ENCODE data around the gene FOXP1. TPM values are rescaled to one million over a fixed set of nuclear protein-coding genes. Genes with fewer than 3 reads are reported as not detected.
A peak's percentile ranks its signal among the peaks of the same experiment; 100 is the strongest.

FOXP1 gene
- total RNA-seq, 1 experiment from 2014 or later: 58.4 TPM

DNA sequence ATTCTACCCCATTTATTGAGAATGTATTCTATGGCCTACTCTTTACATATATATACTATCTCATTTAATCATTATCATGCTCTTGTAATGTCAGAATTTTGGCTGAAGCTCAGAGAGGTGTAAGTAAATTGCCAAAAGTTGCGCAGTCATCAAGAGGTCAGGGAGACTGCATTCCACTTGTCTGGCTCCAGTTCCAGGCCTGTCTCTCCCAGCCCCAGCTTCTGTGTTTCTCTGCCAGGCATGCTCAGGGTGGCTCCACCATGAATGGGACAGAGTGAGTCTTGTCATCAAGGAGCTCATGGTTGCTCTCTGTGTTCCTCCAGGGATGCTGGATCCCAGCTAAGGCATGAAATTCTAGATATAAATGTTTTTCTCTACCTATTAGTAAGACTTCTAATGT is 635.9 kb downstream of the FOXP1 start:
- Histone ChIP-seq H3K27me3 (replicated peaks; ENCODE audit: insufficient read depth, low read depth, low read length, poor library complexity) (no peaks in the 10 kb centered on the region), H3K4me3 (ENCODE audit: low read depth, low read length, poor library complexity, severe bottlenecking) (no peak overlapping the region), H3K36me3 (ENCODE audit: insufficient read depth, low read length, poor library complexity, severe bottlenecking) (no peaks in the 10 kb centered on the region), H3K9me3 (ENCODE audit: low read depth, low read length, poor library complexity, severe bottlenecking) (no peaks in the 10 kb centered on the region), H3K4me1 (ENCODE audit: insufficient read depth, low read length, poor library complexity, severe bottlenecking) (peaks cover 13% of the 10 kb centered on the region), H3K27ac (ENCODE audit: low read depth, low read length, poor library complexity, severe bottlenecking) (no peak overlapping the region)
- POLR2A ChIA-PET (ENCODE audit: low non-redundant PET): no interaction called here
- DNase-seq (ENCODE audit: low spot score): no peak
- intact Hi-C loops (cut with micrococcal nuclease; ENCODE audit: unreplicated experiment): no loop called here
- no TSS peak for BruUV-seq (replicated peaks)
- CTCF ChIA-PET: no interaction called here
- TF ChIP-seq CTCF (conservative IDR thresholded peaks at IDR 0.05; ENCODE audit: low read depth, low read length): no peak
- no peak for TF ChIP-seq EZH2 (IDR thresholded peaks at IDR 0.05; ENCODE audit: borderline replicate concordance, low read depth, low read length, poor library complexity, severe bottlenecking)

DNA sequence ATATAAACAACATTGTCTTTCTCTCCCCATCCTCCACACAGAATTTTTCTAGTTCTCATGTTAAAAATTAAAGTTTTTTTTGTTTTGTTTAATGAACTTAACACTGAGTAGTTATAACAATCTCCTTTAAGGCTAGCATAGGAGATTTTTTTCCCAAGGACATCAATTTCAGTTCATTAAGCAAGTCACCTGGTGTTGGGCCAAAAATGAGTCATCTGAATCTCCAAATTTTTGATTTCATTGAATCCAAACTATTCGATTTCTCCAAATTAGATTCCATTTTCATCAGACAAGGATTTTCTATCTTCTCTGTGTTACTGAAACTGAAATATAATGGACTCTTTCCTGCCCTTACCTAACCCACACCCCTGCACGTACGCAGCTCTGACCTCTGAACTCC is 639.6 kb downstream of the FOXP1 start:
- Histone ChIP-seq H3K9me3 (ENCODE audit: low read depth, low read length, poor library complexity, severe bottlenecking) (no peaks in the 10 kb centered on the region), H3K4me1 (ENCODE audit: insufficient read depth, low read length, poor library complexity, severe bottlenecking) (no peaks in the 10 kb centered on the region), H3K4me3 (ENCODE audit: low read depth, low read length, poor library complexity, severe bottlenecking) (no peak overlapping the region), H3K36me3 (ENCODE audit: insufficient read depth, low read length, poor library complexity, severe bottlenecking) (no peaks in the 10 kb centered on the region), H3K27ac (ENCODE audit: low read depth, low read length, poor library complexity, severe bottlenecking) (no peak overlapping the region), H3K27me3 (replicated peaks; ENCODE audit: insufficient read depth, low read depth, low read length, poor library complexity) (no peaks in the 10 kb centered on the region)
- no peak for TF ChIP-seq CTCF (conservative IDR thresholded peaks at IDR 0.05; ENCODE audit: low read depth, low read length)
- TF ChIP-seq EZH2 (IDR thresholded peaks at IDR 0.05; ENCODE audit: borderline replicate concordance, low read depth, low read length, poor library complexity, severe bottlenecking): no peak
- intact Hi-C loops (cut with micrococcal nuclease; ENCODE audit: unreplicated experiment): no loop called here
- no peak for DNase-seq (ENCODE audit: low spot score)
- BruUV-seq (replicated peaks): no TSS peak
- ChIA-PET POLR2A (ENCODE audit: low non-redundant PET) (no interaction called here), CTCF (no interaction called here)

DNA sequence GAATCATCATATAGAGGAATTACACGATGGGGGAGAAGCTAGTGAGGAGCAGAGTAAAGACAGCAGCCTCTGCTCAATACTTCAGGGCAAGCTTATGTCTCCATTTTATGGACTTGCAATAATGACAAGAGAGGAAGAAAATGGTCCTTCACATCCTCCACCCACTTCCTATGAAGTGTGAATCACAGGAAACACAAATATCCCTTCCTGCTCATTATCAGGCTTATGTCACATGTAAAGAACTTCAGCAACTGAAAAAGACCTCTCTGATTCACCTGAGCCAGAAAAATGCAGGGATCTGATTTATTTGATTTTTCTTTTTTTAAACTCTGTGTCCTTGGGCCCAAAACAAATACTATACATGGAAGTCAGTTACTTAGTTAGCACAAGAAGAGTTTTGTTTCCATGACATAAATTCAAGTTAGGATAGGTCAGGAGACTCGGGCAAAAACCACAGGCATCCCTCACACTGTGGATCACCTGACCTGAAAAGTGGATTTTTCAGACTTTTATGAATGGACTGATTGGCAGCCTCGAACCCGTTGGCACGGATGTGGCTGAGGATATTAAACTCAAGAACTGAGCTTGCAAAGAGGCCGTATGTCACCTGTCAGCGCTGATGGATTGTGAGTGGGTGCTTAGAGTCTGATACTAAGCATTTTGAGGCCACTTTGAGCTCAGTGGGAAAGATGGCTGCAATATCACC is 650.3 kb downstream of the FOXP1 start:
- BruUV-seq (replicated peaks): no TSS peak

More for the DNA sequence above, 650.3 kb downstream of the FOXP1 start:
- no peak overlapping the region for H3K4me3 ChIP-seq (ENCODE audit: low read depth, low read length, poor library complexity, severe bottlenecking)
- H3K4me1 ChIP-seq (ENCODE audit: insufficient read depth, low read length, poor library complexity, severe bottlenecking): no peaks in the 10 kb centered on the region
- TF ChIP-seq CTCF (conservative IDR thresholded peaks at IDR 0.05; ENCODE audit: low read depth, low read length) (no peak), EZH2 (IDR thresholded peaks at IDR 0.05; ENCODE audit: borderline replicate concordance, low read depth, low read length, poor library complexity, severe bottlenecking) (no peak)
- H3K36me3 ChIP-seq (ENCODE audit: insufficient read depth, low read length, poor library complexity, severe bottlenecking): no peaks in the 10 kb centered on the region
- no peaks in the 10 kb centered on the region for H3K27me3 ChIP-seq (replicated peaks; ENCODE audit: insufficient read depth, low read depth, low read length, poor library complexity)
- DNase-seq (ENCODE audit: low spot score): peak; percentile 22
- ChIA-PET CTCF (no interaction called here), POLR2A (ENCODE audit: low non-redundant PET) (no interaction called here)
- intact Hi-C loops (cut with micrococcal nuclease; ENCODE audit: unreplicated experiment): no loop called here
- H3K9me3 ChIP-seq (ENCODE audit: low read depth, low read length, poor library complexity, severe bottlenecking): no peaks in the 10 kb centered on the region
- no peak overlapping the region for H3K27ac ChIP-seq (ENCODE audit: low read depth, low read length, poor library complexity, severe bottlenecking)
